ENCODE measurements around the gene TMEM204. TPM values are rescaled to one million over a fixed set of nuclear protein-coding genes. Genes with fewer than 3 reads are reported as not detected.

Gene TMEM204
- polyA plus RNA-seq, 2 of the 4 experiments (the other 2 are of a cell fraction): not detected

DNA sequence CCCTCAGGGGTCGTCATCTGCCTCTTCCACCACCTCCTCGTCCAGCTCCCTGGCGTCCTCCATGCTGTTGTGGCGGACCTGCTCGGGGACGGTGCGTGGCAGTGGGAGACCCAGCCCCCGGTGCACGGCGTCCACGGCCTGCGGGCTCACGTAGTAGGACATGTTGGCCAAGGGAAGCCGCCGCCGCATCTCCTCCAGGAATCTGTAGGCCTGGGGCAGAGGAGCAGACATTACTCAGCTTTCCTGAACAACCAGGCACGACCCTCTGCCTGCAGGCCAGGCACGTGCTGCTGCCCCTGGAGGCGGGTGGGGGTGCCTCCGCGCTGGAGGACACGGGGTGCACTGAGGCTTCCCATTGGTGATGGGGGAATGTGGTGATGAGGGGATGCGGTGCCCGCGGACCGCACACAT lies 22.5 kb upstream of the TMEM204 start:
- ATAC-seq (no peak; a peak in 1 of 6 replicates), DNase-seq (ENCODE audit: low read depth in 1 of 2, low spot score in 1 of 2) (no peak), FAIRE-seq (no peak)
- CTCF ChIA-PET: no interaction called here
- 85% methylated on average over 26 of the region's 26 CpGs for WGBS (ENCODE audit: missing lambda C conversion rate)
- Histone ChIP-seq H3K4me1 (no peaks in the 10 kb centered on the region), H3K9me3 (peaks cover 8% of the 10 kb centered on the region), H3K4me3 (no peak overlapping the region), H3K4me2 (no peak overlapping the region), H3K27ac (no peak overlapping the region)
- POLR2A ChIA-PET: no interaction called here
- TF ChIP-seq TP53 (CRISPR knock-in tag; IDR thresholded peaks at IDR 0.05): no peak
- TF ChIP-seq KDM1A (IDR thresholded peaks at IDR 0.05; ENCODE audit: low read depth): no peak
- no peak for TF ChIP-seq ESRRA (IDR thresholded peaks at IDR 0.05; ENCODE audit: borderline replicate concordance, low read length)
- no peak for TF ChIP-seq MYC (IDR thresholded peaks at IDR 0.05; ENCODE audit: borderline replicate concordance, low read length)
- TF ChIP-seq BHLHE40 (IDR thresholded peaks at IDR 0.05; ENCODE audit: low read depth, low read length): no peak
- no peak for TF ChIP-seq JUN (IDR thresholded peaks at IDR 0.05)
- no peak for TF ChIP-seq HDAC2 (IDR thresholded peaks at IDR 0.05)
- TF ChIP-seq, protein P1, sequence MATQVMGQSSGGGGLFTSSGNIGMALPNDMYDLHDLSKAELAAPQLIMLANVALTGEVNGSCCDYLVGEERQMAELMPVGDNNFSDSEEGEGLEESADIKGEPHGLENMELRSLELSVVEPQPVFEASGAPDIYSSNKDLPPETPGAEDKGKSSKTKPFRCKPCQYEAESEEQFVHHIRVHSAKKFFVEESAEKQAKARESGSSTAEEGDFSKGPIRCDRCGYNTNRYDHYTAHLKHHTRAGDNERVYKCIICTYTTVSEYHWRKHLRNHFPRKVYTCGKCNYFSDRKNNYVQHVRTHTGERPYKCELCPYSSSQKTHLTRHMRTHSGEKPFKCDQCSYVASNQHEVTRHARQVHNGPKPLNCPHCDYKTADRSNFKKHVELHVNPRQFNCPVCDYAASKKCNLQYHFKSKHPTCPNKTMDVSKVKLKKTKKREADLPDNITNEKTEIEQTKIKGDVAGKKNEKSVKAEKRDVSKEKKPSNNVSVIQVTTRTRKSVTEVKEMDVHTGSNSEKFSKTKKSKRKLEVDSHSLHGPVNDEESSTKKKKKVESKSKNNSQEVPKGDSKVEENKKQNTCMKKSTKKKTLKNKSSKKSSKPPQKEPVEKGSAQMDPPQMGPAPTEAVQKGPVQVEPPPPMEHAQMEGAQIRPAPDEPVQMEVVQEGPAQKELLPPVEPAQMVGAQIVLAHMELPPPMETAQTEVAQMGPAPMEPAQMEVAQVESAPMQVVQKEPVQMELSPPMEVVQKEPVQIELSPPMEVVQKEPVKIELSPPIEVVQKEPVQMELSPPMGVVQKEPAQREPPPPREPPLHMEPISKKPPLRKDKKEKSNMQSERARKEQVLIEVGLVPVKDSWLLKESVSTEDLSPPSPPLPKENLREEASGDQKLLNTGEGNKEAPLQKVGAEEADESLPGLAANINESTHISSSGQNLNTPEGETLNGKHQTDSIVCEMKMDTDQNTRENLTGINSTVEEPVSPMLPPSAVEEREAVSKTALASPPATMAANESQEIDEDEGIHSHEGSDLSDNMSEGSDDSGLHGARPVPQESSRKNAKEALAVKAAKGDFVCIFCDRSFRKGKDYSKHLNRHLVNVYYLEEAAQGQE (IDR thresholded peaks at IDR 0.05): no peak
- TF ChIP-seq RNF2 (IDR thresholded peaks at IDR 0.05; ENCODE audit: borderline replicate concordance, low read depth): no peak
- TF ChIP-seq ZC3H11A (IDR thresholded peaks at IDR 0.05): no peak
- TF ChIP-seq RCOR1 (IDR thresholded peaks at IDR 0.05; ENCODE audit: low read depth, low read length): no peak
- TF ChIP-seq BCL3 (IDR thresholded peaks at IDR 0.05): no peak
- no peak for TF ChIP-seq FOXS1 (CRISPR knock-in tag; IDR thresholded peaks at IDR 0.05)
- no peak for TF ChIP-seq HEYL (CRISPR knock-in tag; IDR thresholded peaks at IDR 0.05)
- TF ChIP-seq NFE2L2 (conservative IDR thresholded peaks at IDR 0.05; ENCODE audit: low read length): no peak
- TF ChIP-seq CBX2 (IDR thresholded peaks at IDR 0.05; ENCODE audit: borderline replicate concordance, low read depth): no peak
- no peak for TF ChIP-seq ELK1 (IDR thresholded peaks at IDR 0.05; ENCODE audit: low read depth, low read length)

GRCh38 chr16:1511662-1512569 lies 21.6 kb upstream of the TMEM204 start:
- 86% methylated on average over 24 of the region's 30 CpGs for WGBS (ENCODE audit: missing lambda C conversion rate)
- TF ChIP-seq MAZ (IDR thresholded peaks at IDR 0.05; ENCODE audit: borderline replicate concordance, low read depth, low read length) (no peak), BHLHE40 (IDR thresholded peaks at IDR 0.05; ENCODE audit: low read depth, low read length) (no peak), GATA3 (IDR thresholded peaks at IDR 0.05; ENCODE audit: borderline replicate concordance) (no peak), POLR2AphosphoS2 (conservative IDR thresholded peaks at IDR 0.05; ENCODE audit: low read length) (0 out of 2 replicates have a peak, but pooled peaks have one; percentile 19), BCL3 (IDR thresholded peaks at IDR 0.05) (no peak), TFCP2L1 (CRISPR knock-in tag; IDR thresholded peaks at IDR 0.05) (no peak), NR3C1 (IDR thresholded peaks at IDR 0.05) (no peak)
- CTCF ChIA-PET: interaction anchor here (1.0 to 1.1 kb wide), 2 partner anchors 11 to 212 kb away, joined by 3 read pairs; no protein-coding TSS in a partner anchor
- Histone ChIP-seq H3K9me3 (peaks cover 8% of the 10 kb centered on the region), H3K4me2 (no peak overlapping the region), H3K4me3 (no peak overlapping the region), H3K27ac (no peak overlapping the region), H3K4me1 (no peaks in the 10 kb centered on the region)
- DNase-seq (ENCODE audit: low read depth in 1 of 2, low spot score in 1 of 2) (no peak), FAIRE-seq (no peak), ATAC-seq (peak in 1 of 2 experiments; percentile 11; a peak in 1 of 6 replicates)
- POLR2A ChIA-PET: interaction anchor here (0.8 kb wide), 1 partner anchor 19 kb away, joined by 3 read pairs; the partner anchor contains the start of gene TELO2
